GM23338 (cell line): ENCODE measurements around the gene FGF22. TPM values are rescaled to one million over a fixed set of nuclear protein-coding genes. Genes with fewer than 3 reads are reported as not detected.

Experiments used
- ATAC-seq: fragments of 200-7000 bp; cut with Tn5 transposase; 3 replicates; pipeline ENCODE4 v1.9.1; 2020
- DNase-seq: peaks from one replicate; pipeline ENCODE4 v3.0.0-alpha.2; 2015; ENCODE audit warnings: low spot score
- H2AFZ ChIP-seq: fragments of 200-600 bp; sonication (generic); 2 replicates; pipeline ENCODE4 v1.8.0; 2016; ENCODE audit warnings: antibody characterized with exemption, mild to moderate bottlenecking, moderate library complexity
- H3F3A ChIP-seq: fragments of 200-600 bp; sonication (generic); replicated peaks from 2 replicates; pipeline ENCODE4 v1.8.0; 2017; ENCODE audit warnings: antibody characterized with exemption, mixed run types, low read depth
- H3K27ac ChIP-seq: fragments of 200-600 bp; sonication (generic); 2 replicates; pipeline ENCODE4 v1.6.1; 2016; ENCODE audit warnings: low read depth
- H3K27me3 ChIP-seq: fragments of 200-600 bp; sonication (generic); 2 replicates; pipeline ENCODE4 v1.8.0; 2016; ENCODE audit warnings: mild to moderate bottlenecking, mixed run types, moderate library complexity; ENCODE audit not compliant: insufficient read depth
- H3K36me3 ChIP-seq: fragments of 200-600 bp; sonication (generic); 2 replicates; pipeline ENCODE4 v1.8.0; 2016; ENCODE audit warnings: mild to moderate bottlenecking; ENCODE audit not compliant: insufficient read depth
- H3K4me1 ChIP-seq: fragments of 200-600 bp; sonication (generic); 2 replicates; pipeline ENCODE4 v1.8.0; 2016; ENCODE audit warnings: mild to moderate bottlenecking, moderate library complexity; ENCODE audit not compliant: insufficient read depth
- H3K4me2 ChIP-seq: fragments of 200-600 bp; sonication (generic); 2 replicates; pipeline ENCODE4 v1.7.1; 2017; ENCODE audit warnings: mixed run types
- H3K4me3 ChIP-seq: fragments of 200-600 bp; sonication (generic); 2 replicates; pipeline ENCODE4 v1.6.1; 2016; ENCODE audit warnings: mixed run types
- H3K79me2 ChIP-seq: fragments of 200-600 bp; sonication (generic); replicated peaks from 2 replicates; pipeline ENCODE4 v1.8.0; 2017; ENCODE audit warnings: mild to moderate bottlenecking; ENCODE audit not compliant: insufficient read depth
- H3K9me2 ChIP-seq: fragments of 200-600 bp; sonication (generic); 2 replicates; pipeline ENCODE4 v1.8.0; 2017; ENCODE audit not compliant: insufficient read depth
- H4K20me1 ChIP-seq: fragments of 200-600 bp; sonication (generic); replicated peaks from 2 replicates; pipeline ENCODE4 v1.8.0; 2017; ENCODE audit warnings: mild to moderate bottlenecking; ENCODE audit not compliant: insufficient read depth
- H3K27ac Mint-ChIP-seq: 2 replicates; pipeline ENCODE4 v1.8.0; 2020; ENCODE audit warnings: inconsistent platforms, mild to moderate bottlenecking, moderate library complexity, mixed read lengths
- H3K27me3 Mint-ChIP-seq: 3 replicates; pipeline ENCODE4 v1.8.0; 2022; ENCODE audit warnings: low read depth, mild to moderate bottlenecking, moderate library complexity, mixed read lengths, inconsistent platforms; ENCODE audit not compliant: insufficient read depth, poor library complexity
- H3K36me3 Mint-ChIP-seq: 3 replicates; pipeline ENCODE4 v1.8.0; 2021; ENCODE audit warnings: low read depth, mild to moderate bottlenecking, inconsistent platforms, moderate library complexity, mixed read lengths
- H3K4me1 Mint-ChIP-seq: 3 replicates; pipeline ENCODE4 v1.8.0; 2020; ENCODE audit warnings: mild to moderate bottlenecking, inconsistent platforms, mixed read lengths
- H3K4me3 Mint-ChIP-seq: 3 replicates; pipeline ENCODE4 v1.8.0; 2021; ENCODE audit warnings: moderate library complexity, mild to moderate bottlenecking, inconsistent platforms, mixed read lengths
- H3K9me3 Mint-ChIP-seq: 3 replicates; pipeline ENCODE4 v1.8.0; 2020; ENCODE audit warnings: moderate library complexity, mild to moderate bottlenecking, inconsistent platforms, mixed read lengths
- CREB1 ChIP-seq: fragments of 250-450 bp; sonication (Bioruptor Pico); IDR thresholded peaks from 2 replicates; pipeline ENCODE4 v1.5.0; 2020; ENCODE audit warnings: low read depth, mild to moderate bottlenecking, moderate library complexity
- EZH2 ChIP-seq: fragments of 200-600 bp; sonication (generic); IDR thresholded peaks from one replicate; pipeline ENCODE4 v1.8.0; 2017; ENCODE audit warnings: antibody characterized with exemption, mild to moderate bottlenecking, low read depth; ENCODE audit not compliant: unreplicated experiment
- EZH2phosphoT487 ChIP-seq: fragments of 200-600 bp; sonication (generic); IDR thresholded peaks from one replicate; pipeline ENCODE4 v1.8.1; 2018; ENCODE audit warnings: antibody characterized with exemption; ENCODE audit not compliant: unreplicated experiment
- JUNB ChIP-seq: IDR thresholded peaks from one replicate; pipeline ENCODE4 v1.6.1; 2016; ENCODE audit warnings: antibody characterized with exemption; ENCODE audit not compliant: unreplicated experiment
- NANOG ChIP-seq: IDR thresholded peaks from 2 replicates; pipeline ENCODE4 v1.6.1; 2016; ENCODE audit warnings: antibody characterized with exemption, borderline replicate concordance
- POLR2AphosphoS5 ChIP-seq: IDR thresholded peaks from 2 replicates; pipeline ENCODE4 v1.6.1; 2016; ENCODE audit warnings: antibody characterized with exemption, low read depth
- STAT1 ChIP-seq: IDR thresholded peaks from one replicate; pipeline ENCODE4 v1.6.1; 2016; ENCODE audit warnings: antibody characterized with exemption; ENCODE audit not compliant: unreplicated experiment
- ZNF114 ChIP-seq: fragments of 250-450 bp; sonication (Bioruptor Pico); IDR thresholded peaks from 2 replicates; pipeline ENCODE4 v1.5.0; 2020; ENCODE audit warnings: mild to moderate bottlenecking, moderate library complexity
- ZNF331 ChIP-seq: fragments of 250-450 bp; sonication (Bioruptor Pico); IDR thresholded peaks from 2 replicates; pipeline ENCODE4 v1.5.0; 2020; ENCODE audit warnings: low read depth, mild to moderate bottlenecking, moderate library complexity
- polyA plus RNA-seq: library from polyadenylated mRNA; unstranded; fragments of >200 nt; fragmentation: Nextera tagmentation; extraction: Ambion mirVana; gene quantifications from 2 replicates; pipeline ENCODE4 v1.2.1, GENCODE V29; 2016
- total RNA-seq: library from RNA; depleted of rRNA; stranded (reverse); fragments of >200 nt; shearing (Covaris generic); gene quantifications from 2 replicates; pipeline ENCODE4 v1.2.3, GENCODE V29; 2014
- TF ChIP-seq, protein P1 (sequence below): fragments of 250-450 bp; sonication (Bioruptor Pico); IDR thresholded peaks from 2 replicates; pipeline ENCODE4 v1.5.0; 2020; ENCODE audit warnings: mild to moderate bottlenecking, moderate library complexity
- TF ChIP-seq, protein P2 (sequence below): IDR thresholded peaks from one replicate; pipeline ENCODE4 v1.6.1; 2018; ENCODE audit warnings: antibody characterized with exemption; ENCODE audit not compliant: unreplicated experiment
- TF ChIP-seq, protein P3 (sequence below), 2 experiments: fragments of 200-600 bp in 1 of 2; sonication (generic) in 1 of 2; conservative IDR thresholded peaks; 2 replicates each; pipeline versions ENCODE4 v1.5.1 to v1.6.1; 2016 to 2017; ENCODE audit warnings: antibody characterized with exemption in 2 of 2, low read depth in 2 of 2, mild to moderate bottlenecking in 2 of 2, moderate library complexity in 1 of 2
- TF ChIP-seq, protein P4 (sequence below): IDR thresholded peaks from 2 replicates; pipeline ENCODE4 v1.6.1; 2016; ENCODE audit warnings: antibody characterized with exemption

Gene FGF22
- total and polyA plus RNA-seq, 2 experiments from 2014 or later: 1.0 to 2.8 TPM

DNA sequence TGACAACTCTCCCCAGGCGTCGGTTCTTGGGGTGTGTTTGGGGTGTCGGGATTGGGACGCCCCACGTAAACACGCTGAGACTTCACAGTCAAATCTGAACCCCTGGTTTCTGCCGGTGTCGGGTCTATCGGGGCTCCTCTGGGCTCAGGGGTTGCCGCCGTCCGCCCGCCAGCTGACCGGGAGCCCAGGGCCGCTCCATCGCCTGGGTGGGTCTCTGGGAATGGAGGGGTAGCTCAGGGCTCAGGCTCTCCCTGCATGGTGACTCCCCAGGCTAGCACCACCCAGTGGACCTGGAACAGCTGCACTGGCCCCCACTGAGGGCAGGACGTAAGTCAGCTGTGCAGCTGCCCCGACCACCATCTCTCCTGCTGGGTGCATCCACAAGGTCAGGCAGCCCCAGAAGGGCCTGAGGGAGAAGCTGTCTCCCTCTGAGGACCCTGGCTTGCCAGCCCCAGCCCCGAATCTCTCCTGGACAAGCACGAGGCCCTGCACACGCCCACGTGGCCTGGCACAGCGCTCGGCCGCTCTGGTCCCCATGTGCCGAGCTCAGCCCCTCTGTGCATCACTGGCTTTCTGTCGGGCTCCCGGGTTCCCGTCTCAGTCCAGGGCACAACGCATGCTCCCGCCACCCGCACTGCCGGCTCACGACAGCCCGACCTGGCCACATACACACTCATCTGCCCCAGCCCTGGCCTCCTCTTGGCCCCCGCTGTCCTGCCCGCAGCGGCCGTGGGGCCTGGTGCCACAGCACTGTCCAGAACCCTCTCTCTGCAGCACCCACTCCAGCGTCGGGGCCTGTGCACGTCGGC is 17.3 kb downstream of the FGF22 start:
- Histone ChIP-seq H3K27me3 (no peaks in the 10 kb centered on the region), H3F3A (peaks cover 6% of the 10 kb centered on the region; the same call in 1 of the 2 replicates), H3K9me2 (no peaks in the 10 kb centered on the region), H3K79me2 (peaks cover 98% of the 10 kb centered on the region), H3K4me2 (no peak overlapping the region), H3K36me3 (no peaks in the 10 kb centered on the region), H3K4me3 (no peak overlapping the region), H2AFZ (no peak overlapping the region), H3K4me1 (peaks cover 5% of the 10 kb centered on the region), H3K27ac (no peak overlapping the region), H4K20me1 (peaks cover 50% of the 10 kb centered on the region)
- Mint-ChIP-seq H3K27me3 (peaks cover 8% of the 10 kb centered on the region), H3K36me3 (peaks cover 15% of the 10 kb centered on the region), H3K27ac (no peak overlapping the region), H3K9me3 (no peaks in the 10 kb centered on the region), H3K4me1 (peaks cover 13% of the 10 kb centered on the region), H3K4me3 (no peak overlapping the region)
- DNase-seq (no peak), ATAC-seq (no peak)
- TF ChIP-seq ZNF114 (CRISPR knock-in tag) (no peak), ZNF331 (CRISPR knock-in tag) (no peak), JUNB (no peak), EZH2phosphoT487 (no peak), CREB1 (CRISPR knock-in tag) (no peak), NANOG (no peak), STAT1 (no peak), EZH2 (no peak), POLR2AphosphoS5 (no peak)
- TF ChIP-seq, protein P1, sequence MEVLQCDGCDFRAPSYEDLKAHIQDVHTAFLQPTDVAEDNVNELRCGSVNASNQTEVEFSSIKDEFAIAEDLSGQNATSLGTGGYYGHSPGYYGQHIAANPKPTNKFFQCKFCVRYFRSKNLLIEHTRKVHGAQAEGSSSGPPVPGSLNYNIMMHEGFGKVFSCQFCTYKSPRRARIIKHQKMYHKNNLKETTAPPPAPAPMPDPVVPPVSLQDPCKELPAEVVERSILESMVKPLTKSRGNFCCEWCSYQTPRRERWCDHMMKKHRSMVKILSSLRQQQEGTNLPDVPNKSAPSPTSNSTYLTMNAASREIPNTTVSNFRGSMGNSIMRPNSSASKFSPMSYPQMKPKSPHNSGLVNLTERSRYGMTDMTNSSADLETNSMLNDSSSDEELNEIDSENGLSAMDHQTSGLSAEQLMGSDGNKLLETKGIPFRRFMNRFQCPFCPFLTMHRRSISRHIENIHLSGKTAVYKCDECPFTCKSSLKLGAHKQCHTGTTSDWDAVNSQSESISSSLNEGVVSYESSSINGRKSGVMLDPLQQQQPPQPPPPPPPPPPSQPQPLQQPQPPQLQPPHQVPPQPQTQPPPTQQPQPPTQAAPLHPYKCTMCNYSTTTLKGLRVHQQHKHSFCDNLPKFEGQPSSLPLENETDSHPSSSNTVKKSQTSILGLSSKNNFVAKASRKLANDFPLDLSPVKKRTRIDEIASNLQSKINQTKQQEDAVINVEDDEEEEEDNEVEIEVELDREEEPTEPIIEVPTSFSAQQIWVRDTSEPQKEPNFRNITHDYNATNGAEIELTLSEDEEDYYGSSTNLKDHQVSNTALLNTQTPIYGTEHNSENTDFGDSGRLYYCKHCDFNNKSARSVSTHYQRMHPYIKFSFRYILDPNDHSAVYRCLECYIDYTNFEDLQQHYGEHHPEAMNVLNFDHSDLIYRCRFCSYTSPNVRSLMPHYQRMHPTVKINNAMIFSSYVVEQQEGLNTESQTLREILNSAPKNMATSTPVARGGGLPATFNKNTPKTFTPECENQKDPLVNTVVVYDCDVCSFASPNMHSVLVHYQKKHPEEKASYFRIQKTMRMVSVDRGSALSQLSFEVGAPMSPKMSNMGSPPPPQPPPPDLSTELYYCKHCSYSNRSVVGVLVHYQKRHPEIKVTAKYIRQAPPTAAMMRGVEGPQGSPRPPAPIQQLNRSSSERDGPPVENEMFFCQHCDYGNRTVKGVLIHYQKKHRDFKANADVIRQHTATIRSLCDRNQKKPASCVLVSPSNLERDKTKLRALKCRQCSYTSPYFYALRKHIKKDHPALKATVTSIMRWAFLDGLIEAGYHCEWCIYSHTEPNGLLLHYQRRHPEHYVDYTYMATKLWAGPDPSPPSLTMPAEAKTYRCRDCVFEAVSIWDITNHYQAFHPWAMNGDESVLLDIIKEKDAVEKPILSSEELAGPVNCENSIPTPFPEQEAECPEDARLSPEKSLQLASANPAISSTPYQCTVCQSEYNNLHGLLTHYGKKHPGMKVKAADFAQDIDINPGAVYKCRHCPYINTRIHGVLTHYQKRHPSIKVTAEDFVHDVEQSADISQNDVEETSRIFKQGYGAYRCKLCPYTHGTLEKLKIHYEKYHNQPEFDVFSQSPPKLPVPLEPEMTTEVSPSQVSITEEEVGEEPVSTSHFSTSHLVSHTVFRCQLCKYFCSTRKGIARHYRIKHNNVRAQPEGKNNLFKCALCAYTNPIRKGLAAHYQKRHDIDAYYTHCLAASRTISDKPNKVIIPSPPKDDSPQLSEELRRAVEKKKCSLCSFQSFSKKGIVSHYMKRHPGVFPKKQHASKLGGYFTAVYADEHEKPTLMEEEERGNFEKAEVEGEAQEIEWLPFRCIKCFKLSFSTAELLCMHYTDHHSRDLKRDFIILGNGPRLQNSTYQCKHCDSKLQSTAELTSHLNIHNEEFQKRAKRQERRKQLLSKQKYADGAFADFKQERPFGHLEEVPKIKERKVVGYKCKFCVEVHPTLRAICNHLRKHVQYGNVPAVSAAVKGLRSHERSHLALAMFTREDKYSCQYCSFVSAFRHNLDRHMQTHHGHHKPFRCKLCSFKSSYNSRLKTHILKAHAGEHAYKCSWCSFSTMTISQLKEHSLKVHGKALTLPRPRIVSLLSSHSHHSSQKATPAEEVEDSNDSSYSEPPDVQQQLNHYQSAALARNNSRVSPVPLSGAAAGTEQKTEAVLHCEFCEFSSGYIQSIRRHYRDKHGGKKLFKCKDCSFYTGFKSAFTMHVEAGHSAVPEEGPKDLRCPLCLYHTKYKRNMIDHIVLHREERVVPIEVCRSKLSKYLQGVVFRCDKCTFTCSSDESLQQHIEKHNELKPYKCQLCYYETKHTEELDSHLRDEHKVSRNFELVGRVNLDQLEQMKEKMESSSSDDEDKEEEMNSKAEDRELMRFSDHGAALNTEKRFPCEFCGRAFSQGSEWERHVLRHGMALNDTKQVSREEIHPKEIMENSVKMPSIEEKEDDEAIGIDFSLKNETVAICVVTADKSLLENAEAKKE: no peak
- TF ChIP-seq, protein P2, sequence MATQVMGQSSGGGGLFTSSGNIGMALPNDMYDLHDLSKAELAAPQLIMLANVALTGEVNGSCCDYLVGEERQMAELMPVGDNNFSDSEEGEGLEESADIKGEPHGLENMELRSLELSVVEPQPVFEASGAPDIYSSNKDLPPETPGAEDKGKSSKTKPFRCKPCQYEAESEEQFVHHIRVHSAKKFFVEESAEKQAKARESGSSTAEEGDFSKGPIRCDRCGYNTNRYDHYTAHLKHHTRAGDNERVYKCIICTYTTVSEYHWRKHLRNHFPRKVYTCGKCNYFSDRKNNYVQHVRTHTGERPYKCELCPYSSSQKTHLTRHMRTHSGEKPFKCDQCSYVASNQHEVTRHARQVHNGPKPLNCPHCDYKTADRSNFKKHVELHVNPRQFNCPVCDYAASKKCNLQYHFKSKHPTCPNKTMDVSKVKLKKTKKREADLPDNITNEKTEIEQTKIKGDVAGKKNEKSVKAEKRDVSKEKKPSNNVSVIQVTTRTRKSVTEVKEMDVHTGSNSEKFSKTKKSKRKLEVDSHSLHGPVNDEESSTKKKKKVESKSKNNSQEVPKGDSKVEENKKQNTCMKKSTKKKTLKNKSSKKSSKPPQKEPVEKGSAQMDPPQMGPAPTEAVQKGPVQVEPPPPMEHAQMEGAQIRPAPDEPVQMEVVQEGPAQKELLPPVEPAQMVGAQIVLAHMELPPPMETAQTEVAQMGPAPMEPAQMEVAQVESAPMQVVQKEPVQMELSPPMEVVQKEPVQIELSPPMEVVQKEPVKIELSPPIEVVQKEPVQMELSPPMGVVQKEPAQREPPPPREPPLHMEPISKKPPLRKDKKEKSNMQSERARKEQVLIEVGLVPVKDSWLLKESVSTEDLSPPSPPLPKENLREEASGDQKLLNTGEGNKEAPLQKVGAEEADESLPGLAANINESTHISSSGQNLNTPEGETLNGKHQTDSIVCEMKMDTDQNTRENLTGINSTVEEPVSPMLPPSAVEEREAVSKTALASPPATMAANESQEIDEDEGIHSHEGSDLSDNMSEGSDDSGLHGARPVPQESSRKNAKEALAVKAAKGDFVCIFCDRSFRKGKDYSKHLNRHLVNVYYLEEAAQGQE: no peak
- TF ChIP-seq, protein P3, sequence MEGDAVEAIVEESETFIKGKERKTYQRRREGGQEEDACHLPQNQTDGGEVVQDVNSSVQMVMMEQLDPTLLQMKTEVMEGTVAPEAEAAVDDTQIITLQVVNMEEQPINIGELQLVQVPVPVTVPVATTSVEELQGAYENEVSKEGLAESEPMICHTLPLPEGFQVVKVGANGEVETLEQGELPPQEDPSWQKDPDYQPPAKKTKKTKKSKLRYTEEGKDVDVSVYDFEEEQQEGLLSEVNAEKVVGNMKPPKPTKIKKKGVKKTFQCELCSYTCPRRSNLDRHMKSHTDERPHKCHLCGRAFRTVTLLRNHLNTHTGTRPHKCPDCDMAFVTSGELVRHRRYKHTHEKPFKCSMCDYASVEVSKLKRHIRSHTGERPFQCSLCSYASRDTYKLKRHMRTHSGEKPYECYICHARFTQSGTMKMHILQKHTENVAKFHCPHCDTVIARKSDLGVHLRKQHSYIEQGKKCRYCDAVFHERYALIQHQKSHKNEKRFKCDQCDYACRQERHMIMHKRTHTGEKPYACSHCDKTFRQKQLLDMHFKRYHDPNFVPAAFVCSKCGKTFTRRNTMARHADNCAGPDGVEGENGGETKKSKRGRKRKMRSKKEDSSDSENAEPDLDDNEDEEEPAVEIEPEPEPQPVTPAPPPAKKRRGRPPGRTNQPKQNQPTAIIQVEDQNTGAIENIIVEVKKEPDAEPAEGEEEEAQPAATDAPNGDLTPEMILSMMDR (conservative IDR thresholded peaks at IDR 0.05; ENCODE audit: low read depth in 2 of 2): no peak
- TF ChIP-seq, protein P4, sequence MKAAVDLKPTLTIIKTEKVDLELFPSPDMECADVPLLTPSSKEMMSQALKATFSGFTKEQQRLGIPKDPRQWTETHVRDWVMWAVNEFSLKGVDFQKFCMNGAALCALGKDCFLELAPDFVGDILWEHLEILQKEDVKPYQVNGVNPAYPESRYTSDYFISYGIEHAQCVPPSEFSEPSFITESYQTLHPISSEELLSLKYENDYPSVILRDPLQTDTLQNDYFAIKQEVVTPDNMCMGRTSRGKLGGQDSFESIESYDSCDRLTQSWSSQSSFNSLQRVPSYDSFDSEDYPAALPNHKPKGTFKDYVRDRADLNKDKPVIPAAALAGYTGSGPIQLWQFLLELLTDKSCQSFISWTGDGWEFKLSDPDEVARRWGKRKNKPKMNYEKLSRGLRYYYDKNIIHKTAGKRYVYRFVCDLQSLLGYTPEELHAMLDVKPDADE: no peak
